Upper lobe of left lung (tissue), 4 donors: ENCODE data around the gene LITAFD.

Source experiments
- EP300 ChIP-seq, 4 donors: sonication (generic); formaldehyde crosslinking; IDR thresholded peaks; one replicate each; pipeline ENCODE4 v1.5.1; 2017; ENCODE audit warnings: antibody characterized with exemption in 4 of 4, control low read depth in 2 of 4
- POLR2A ChIP-seq, 4 donors: fragments of 450-650 bp; IDR thresholded peaks; one replicate each; pipeline ENCODE4 v1.5.1; 2016 to 2017; ENCODE audit warnings: antibody characterized with exemption in 4 of 4, mild to moderate bottlenecking in 2 of 4
- POLR2AphosphoS5 ChIP-seq, 2 donors: sonication (generic); formaldehyde crosslinking; IDR thresholded peaks; one replicate each; pipeline ENCODE4 v1.5.1; 2017; ENCODE audit warnings: antibody characterized with exemption in 2 of 2
- TF ChIP-seq, protein P1 (sequence below), 6 experiments: fragments of 450-650 bp in 4 of 6; fragments of 200-600 bp in 2 of 6; sonication (generic) in 2 of 6; IDR thresholded peaks; one replicate each; pipeline ENCODE4 v1.5.1; 2016 to 2019; ENCODE audit warnings: antibody characterized with exemption in 6 of 6

GRCh38 chr16:8880839-8881510, 1.2 kb upstream of the LITAFD start:
- TF ChIP-seq, protein P1, sequence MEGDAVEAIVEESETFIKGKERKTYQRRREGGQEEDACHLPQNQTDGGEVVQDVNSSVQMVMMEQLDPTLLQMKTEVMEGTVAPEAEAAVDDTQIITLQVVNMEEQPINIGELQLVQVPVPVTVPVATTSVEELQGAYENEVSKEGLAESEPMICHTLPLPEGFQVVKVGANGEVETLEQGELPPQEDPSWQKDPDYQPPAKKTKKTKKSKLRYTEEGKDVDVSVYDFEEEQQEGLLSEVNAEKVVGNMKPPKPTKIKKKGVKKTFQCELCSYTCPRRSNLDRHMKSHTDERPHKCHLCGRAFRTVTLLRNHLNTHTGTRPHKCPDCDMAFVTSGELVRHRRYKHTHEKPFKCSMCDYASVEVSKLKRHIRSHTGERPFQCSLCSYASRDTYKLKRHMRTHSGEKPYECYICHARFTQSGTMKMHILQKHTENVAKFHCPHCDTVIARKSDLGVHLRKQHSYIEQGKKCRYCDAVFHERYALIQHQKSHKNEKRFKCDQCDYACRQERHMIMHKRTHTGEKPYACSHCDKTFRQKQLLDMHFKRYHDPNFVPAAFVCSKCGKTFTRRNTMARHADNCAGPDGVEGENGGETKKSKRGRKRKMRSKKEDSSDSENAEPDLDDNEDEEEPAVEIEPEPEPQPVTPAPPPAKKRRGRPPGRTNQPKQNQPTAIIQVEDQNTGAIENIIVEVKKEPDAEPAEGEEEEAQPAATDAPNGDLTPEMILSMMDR (IDR thresholded peaks at IDR 0.05): no peak
- TF ChIP-seq POLR2A (IDR thresholded peaks at IDR 0.05) (no peak), EP300 (IDR thresholded peaks at IDR 0.05) (no peak), POLR2AphosphoS5 (IDR thresholded peaks at IDR 0.05) (no peak)
